Measurements from ENCODE around the gene NUP50.
A peak's percentile ranks its signal among the peaks of the same experiment; 100 is the strongest.

The NUP50 gene

GRCh38 chr22:45159652-45160462, 3.9 kb upstream of the NUP50 start:
- no peak for TF ChIP-seq CTCF (IDR thresholded peaks at IDR 0.05; ENCODE audit: insufficient read depth, low read depth, low read length, missing control alignments)
- DNase-seq (ENCODE audit: low read depth): no peak
- H3K4me3 ChIP-seq (ENCODE audit: low read depth, low read length): no peak overlapping the region

GRCh38 chr22:45162531-45162930, 1.2 kb upstream of the NUP50 start:
- TF ChIP-seq CTCF (IDR thresholded peaks at IDR 0.05; ENCODE audit: insufficient read depth, low read depth, low read length, missing control alignments): no peak
- H3K4me3 ChIP-seq (ENCODE audit: low read depth, low read length): peak overlapping the region; percentile 73
- peak; percentile 13 for DNase-seq (ENCODE audit: low read depth)

- H3K4me3 ChIP-seq (ENCODE audit: low read depth, low read length): peak overlapping the region; percentile 73
- TF ChIP-seq CTCF (IDR thresholded peaks at IDR 0.05; ENCODE audit: insufficient read depth, low read depth, low read length, missing control alignments): no peak
- peak; percentile 41 for DNase-seq (ENCODE audit: low read depth)
These were observed 650 bp upstream of the NUP50 start for GRCh38 chr22:45163099-45163450.

GRCh38 chr22:45164270-45165088, 754 bp downstream of the NUP50 start:
- peak overlapping the region; percentile 99 for H3K4me3 ChIP-seq (ENCODE audit: low read depth, low read length)
- TF ChIP-seq CTCF (IDR thresholded peaks at IDR 0.05; ENCODE audit: insufficient read depth, low read depth, low read length, missing control alignments): no peak
- peak; percentile 31 for DNase-seq (ENCODE audit: low read depth)

GRCh38 chr22:45166932-45167331, 3.2 kb downstream of the NUP50 start:
- H3K4me3 ChIP-seq (ENCODE audit: low read depth, low read length): no peak overlapping the region
- TF ChIP-seq CTCF (IDR thresholded peaks at IDR 0.05; ENCODE audit: insufficient read depth, low read depth, low read length, missing control alignments): no peak

GRCh38 chr22:45169591-45170466, 6.1 kb downstream of the NUP50 start:
- TF ChIP-seq CTCF (IDR thresholded peaks at IDR 0.05; ENCODE audit: insufficient read depth, low read depth, low read length, missing control alignments): no peak
- H3K4me3 ChIP-seq (ENCODE audit: low read depth, low read length): no peak overlapping the region
- no peak for DNase-seq (ENCODE audit: low read depth)

More at GRCh38 chr22:45166932-45167331, 3.2 kb downstream of the NUP50 start:
- DNase-seq (ENCODE audit: low read depth): no peak

Measured in GM12865 (cell line).